ENCODE results near the gene PPM1K.

Gene PPM1K

DNA sequence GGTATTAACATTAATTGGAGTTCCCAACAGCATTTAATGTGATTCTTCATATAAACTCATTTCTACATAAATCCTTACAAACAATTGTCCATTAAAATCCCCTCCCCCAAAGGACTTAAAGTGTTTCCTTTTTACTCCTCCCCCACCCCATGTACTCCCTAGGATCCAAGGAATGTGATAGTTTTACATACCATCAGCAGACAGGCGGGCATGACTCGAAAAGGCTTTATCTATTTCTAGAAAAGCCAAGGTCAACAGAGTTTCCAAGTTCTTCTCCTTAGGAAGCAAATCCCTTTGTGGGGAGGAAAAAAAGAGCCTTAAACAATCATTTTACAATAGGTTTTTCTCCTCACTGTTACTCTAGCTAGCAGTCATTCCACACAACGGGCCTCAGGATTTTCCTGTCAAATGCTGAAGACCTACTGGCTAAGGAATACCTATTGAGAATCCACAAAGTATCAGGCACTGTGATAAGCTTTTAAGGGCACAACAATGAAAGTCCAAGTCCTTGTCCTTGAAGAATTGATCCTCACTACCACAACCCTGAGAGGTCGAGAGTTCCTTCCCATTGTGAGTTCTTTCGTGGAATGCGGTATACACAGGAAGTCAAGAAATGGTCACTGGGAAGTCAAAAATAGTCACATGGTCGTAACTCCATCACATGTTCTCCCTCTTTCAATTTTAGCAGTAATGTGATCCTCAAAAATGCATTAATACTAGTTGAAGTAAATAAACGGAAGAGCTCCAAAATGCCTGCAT lies 7.2 kb downstream of the PPM1K start:
- no peak for DNase-seq

DNA sequence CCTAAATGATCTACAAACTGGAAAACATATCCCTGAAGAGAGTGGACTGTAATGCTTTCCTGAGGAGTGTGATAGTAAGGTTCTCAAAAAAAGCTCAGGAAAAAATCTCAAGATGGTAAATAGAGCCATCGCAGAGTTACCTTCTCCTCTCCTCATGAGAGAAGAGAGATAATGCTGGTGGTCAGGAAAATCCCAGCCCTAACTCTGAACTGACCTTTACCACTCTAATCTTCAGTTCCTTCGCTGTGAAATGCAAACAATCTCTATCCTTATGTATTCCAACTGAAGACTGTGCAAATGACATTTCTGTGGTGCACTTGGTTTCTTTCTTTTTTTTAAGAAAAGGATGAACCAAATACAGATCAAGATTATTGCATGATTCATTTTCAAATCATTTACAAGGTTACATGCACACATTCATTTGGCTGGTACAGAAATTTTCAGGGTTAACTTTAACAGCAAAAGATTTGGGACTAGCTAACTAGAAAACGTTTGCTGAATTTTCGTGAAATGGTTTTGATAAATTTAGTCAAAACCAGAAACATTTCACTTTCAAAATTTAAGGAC lies 8.3 kb downstream of the PPM1K start:
- no peak for DNase-seq

- DNase-seq, result no peak
Observed at GRCh38 chr4:88275516-88275915, 8.8 kb downstream of the PPM1K start.

GRCh38 chr4:88268913-88269312 lies 15.4 kb downstream of the PPM1K start:
- DNase-seq, result no peak

DNA sequence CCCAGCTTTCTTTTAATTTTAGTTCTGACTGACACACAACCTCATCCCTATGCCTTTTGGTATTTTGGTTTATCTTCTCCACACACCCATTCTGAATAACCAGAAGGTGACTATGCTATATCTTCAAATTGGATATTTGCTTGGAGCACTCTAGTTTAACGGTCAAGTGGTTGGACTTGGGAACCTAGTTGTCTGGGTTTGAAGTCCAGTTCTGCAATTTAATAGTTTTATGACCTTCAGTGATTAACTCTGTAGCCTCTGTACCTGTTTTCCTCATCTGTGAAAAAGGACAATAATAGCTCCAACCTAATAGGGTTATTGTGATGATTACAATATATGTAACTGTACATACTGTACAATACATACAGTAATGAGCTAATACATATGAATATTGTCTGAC lies 20.0 kb downstream of the PPM1K start:
- no peak for DNase-seq

GRCh38 chr4:88257726-88258125 lies 26.6 kb downstream of the PPM1K start:
- DNase-seq, result no peak

- DNase-seq, result peak in 1 of 2 experiments; percentile 49
Observed at GRCh38 chr4:88255111-88255510, 29.2 kb downstream of the PPM1K start.

DNA sequence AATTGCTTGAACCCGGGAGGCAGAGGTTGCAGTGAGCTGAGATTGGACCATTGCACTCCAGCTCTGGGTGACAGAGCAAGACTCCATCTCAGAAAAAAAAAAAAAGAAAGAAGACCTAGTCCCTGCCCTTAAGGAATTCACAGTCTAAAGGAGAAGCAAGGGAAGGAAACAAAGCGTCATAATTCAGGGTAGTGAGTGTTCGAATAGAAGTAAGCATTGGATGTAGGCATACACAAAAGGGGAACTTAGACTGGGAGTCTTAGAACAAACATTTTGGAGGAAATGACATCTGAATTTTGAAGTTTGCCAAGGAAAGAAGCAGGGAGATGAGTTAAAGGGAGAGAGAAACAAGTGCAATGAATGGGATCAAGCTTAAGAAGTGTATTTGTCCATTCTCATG lies 32.4 kb downstream of the PPM1K start:
- DNase-seq, result no peak

DNA sequence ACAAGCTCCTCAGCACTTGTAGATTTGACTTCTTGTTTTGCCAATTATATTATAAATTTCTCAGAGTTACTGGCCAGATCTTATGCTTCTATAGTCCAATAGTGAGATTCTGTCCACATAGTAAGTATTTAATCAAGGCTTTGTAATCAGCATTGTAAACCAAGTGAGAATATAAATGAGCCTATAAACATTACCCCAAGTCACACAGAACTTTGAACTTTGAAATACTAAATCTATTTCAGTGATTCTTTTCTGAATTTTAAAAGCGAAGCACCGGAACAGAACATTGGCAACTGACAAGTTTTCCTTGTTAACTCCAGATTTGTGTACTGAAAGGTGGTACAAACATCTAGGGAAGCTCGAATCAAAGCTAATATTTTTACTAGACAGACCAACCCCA lies 37.2 kb downstream of the PPM1K start:
- no peak for DNase-seq

DNA sequence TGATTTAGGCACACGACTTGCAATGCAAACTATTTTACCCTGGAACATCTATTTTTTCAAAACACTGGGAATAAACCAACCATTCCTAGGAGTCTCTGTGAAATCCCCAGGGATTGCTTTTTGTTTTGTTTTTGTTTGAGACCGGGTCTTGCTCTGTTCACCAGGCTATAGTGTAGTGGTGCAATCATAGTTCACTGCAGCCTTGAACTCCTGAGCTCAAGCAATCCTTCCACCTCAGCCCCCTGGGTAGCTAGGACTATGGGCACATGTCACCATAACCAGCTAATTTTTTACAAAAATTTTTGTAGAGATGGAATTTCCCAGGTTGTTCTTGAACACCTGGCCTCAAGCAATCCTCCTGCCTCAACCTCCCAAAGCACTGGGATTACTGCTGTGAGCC lies 37.8 kb downstream of the PPM1K start:
- DNase-seq, result no peak

DNA sequence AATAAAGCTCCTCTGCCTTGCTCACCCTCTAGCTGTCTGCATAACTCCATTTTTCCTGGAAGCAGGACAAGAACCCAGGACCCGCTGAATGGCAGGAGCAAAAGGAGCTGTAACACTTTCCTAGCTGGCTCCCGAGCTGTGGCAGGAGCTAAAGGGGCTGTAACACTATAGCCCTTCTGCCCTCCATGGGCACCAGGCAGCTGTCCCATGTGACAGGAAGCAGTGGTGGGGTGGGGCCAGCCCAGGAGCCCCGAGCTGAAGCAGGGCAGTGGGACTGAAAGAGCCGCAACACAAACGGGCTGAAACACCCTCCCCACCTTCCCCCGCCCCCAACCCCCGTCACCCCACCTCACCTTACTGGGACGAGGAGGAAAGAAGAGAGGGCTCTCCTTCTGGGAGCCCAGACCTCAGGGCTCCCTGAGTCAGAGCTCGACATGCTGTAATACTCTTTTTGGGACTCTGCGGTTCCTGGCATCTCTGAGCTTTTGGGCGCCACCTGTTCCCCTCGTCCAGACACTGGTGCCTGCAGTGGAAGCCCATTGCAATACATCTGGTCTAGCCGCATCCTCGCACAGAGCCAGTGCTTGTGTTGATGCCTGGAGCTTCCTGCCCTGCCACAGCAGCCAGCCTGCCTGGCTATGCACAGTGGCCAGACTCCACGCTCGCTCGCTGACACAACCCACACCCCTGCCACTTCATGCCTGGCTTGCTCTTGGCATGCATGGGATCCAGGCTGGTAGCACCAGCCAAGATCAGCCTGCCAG lies 39.4 kb downstream of the PPM1K start:
- no peak for DNase-seq

DNA sequence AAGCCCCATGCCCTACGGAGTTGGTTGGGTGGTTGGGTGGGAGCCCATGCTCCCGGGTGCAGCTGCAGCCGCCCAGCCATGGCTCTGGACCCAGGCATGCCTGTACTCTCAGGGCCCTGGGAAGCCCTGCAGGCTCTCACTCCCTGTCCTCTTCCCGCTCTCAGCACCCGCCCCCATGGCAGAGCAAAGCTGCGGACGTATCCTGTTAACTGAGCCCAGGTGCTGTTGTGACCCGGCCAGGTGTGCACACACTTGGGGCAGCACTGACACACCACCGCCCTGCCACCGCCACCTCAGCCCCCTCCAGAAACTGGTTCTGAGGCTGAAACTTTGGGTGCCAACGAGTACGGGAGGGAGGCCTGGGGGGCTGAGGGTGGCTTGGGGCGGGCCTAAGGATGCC lies 40.3 kb downstream of the PPM1K start:
- DNase-seq, result no peak

DNA sequence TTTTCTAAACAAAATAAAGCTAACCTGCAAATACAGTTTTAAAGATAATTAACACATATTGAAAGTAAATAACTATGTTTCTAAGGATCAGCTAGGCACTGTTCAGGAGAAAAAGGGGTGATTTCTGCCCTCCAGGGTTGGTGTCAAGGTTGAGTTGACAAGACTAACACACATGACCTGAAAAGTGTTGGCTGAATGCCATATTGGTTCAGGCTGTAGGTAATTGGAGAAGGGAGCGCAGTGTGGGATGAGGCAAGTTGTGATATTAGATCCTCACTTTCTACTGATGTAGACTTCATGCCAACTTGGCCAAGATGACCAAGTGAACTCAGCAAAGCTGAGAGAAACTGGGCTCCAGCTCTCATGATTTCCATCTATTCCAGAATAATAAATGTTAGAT lies 42.2 kb downstream of the PPM1K start:
- no peak for DNase-seq

DNA sequence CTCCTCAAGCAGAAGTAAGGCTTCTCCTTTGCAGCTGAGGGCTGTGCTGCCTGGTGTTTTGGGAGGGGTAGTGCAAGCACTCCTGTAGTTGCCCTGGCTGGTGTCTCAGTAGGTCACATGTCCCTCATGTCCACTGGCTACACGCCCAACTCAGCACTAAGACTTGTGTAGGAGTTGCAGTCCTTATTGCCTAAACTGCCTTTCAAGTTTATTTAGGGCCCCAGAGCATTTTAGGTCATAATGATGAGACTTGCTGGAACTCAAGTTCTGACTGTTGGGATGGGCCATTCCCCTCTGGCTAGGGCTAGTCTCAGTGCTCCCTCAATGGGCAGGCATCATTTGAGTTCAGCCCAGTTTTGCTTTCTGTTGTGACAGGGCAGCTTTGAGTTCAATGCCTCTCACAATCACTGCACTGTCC lies 44.1 kb downstream of the PPM1K start:
- DNase-seq, result no peak

DNA sequence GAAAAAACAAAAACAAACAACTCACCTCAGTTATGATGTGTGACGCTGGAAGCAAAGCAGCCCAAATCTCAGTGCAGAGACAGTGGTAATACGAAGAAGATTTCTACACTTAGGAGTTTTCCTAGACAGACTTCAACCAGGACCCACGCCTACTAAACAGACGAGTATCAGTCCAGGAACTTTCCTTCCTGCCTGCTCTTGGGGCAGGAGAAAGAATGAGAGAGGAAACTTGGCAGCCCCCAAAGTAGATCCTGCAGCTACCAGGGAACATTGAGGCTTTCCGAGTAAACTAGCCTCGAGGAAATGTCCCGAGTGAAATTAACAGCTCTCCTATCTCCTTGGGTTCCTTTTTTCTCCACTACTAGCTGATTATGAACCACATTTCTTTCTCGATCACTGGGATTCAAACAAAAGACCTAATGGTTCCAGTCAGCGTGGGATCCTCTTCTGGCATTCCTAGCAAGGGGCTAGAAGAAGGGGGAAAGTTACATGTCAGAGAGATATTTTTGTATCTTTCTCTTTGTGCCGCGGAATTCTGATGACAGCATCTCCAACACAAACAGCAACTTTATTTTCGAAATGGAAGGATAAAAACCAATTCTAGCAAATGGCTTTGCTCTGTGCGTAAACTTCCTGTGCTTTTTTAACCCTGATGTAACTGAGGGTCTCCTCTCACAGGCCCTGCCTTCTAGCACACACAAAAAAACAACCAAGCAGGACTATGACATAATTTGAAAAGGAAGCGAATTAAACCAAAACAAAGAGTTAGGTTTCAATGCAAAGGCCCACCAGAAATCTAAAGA lies 53.2 kb downstream of the PPM1K start:
- no peak for DNase-seq

- no peak for DNase-seq
Observed at GRCh38 chr4:88230461-88230891, 53.9 kb downstream of the PPM1K start.

GRCh38 chr4:88227734-88228133 lies 56.6 kb downstream of the PPM1K start:
- DNase-seq, result no peak

GRCh38 chr4:88226143-88226542 lies 58.2 kb downstream of the PPM1K start:
- no peak for DNase-seq

DNA sequence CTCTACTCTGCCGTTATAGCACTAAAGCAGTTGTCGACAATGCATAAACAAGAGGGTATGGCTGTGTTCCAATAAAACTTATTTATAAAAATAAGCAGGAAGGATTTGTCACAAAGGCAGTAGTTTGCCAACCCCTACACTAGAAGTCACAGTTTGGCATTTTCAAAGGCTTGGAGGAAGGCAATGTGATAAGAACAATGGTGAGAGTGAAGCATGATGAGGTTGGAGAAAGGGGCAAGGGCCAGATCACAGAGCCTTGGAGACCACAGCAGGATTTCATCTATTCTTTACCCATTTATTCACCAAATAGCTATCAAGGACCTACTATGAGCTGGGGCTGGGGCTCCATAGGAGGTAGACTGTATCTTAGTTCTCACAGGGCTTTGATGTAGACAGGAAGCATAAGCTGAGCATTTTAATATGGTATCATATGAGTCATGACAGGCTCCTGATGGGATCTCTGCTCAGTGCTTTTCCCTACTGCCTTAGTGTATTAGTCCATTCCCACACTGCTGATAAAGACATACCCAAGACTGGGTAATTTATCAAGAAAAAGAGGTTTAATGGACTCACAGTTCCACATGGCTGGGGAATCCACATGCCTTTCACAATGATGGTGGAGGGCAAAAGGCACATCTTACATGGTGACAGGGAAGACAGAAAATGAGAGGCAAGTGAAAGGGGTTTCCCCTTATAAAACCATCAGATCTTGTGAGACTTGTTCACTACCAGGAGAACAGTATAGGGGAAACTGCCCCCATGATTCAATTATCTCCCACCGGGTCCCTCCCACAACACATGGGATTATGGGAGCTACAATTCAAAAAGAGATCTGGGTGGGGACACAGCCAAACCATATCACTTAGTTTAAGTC lies 58.9 kb downstream of the PPM1K start:
- no peak for DNase-seq

- no peak for DNase-seq
Observed at GRCh38 chr4:88223516-88223915, 60.8 kb downstream of the PPM1K start.

GRCh38 chr4:88219099-88219498 lies 65.3 kb downstream of the PPM1K start:
- DNase-seq, result peak in 1 of 2 experiments; percentile 29

DNA sequence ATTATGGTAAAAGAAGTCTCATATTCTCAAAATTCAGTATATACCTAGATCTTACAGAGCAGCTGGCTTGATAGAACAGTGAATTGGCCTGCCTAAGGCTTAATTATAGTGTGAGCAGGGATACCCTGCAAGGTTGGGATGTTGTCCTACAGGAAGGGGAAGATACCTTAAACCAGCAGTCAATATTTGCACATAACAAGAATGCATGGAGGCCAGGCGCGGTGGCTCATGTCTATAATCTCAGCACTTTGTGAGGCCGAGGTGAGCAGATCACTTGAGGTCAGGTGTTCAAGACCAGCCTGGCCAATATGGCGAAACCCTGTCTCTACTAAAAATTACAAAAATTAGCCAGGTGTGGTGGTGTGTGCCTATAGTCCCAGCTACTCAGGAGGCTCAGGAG lies 67.2 kb downstream of the PPM1K start:
- no peak for DNase-seq

Measured in NCI-H524 (cell line).